GM21723 (cell line): ENCODE measurements around the gene MTSS2.

ENCODE experiments used
- ATAC-seq: cut with Tn5 transposase; IDR thresholded peaks from one replicate; pipeline ENCODE4 v1.9.1; 2021; ENCODE audit warnings: mild to moderate bottlenecking, moderate library complexity; ENCODE audit not compliant: unreplicated experiment

MTSS2 gene

DNA sequence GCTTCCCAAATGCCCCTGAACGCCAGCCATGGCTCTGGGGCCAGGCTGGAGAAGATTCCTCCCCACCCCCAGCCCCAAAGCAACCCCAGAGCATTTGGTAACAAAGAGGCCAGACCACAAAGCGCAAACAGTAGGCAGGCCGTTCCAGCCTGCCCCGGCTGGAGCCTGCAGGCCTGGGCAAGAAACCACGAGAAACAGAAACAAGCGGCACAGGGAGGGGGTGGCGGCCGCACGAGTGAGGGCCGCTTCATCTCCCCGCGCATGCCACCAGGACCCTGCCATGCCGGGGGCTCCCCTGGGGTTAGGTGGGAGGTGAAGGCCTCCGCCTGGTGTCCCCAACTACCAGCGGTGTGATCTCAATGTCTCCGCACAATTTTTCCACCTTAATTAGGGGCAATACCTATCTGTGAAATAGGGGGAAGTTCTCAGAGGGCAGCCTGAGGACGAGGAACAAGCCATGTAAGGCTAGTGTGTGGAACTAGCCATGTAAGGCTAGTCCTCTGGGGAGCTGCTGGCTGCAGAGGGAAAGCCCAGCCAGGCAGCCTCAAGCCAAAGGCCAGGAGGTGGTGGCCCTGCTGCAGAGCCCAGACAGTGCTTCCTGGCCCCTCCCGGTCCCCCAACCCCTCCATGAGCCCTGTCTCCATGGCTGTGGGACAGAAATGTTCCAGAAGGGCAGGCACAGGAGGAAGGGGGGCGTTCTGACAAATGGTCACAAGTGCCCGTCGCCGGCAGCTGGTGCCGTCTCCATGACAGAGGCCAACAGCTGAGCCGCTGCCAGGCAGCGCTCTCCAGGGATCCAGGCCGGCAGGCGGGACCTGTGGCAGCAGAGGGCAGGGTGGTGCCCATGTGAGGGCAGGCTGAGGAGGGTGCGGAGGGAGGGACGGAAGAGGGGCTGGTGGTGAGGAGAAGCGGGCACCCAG lies 14.5 kb upstream of the MTSS2 start:
- ATAC-seq, result no peak

GRCh38 chr16:70699696-70700095 lies 13.8 kb upstream of the MTSS2 start:
- no peak for ATAC-seq

DNA sequence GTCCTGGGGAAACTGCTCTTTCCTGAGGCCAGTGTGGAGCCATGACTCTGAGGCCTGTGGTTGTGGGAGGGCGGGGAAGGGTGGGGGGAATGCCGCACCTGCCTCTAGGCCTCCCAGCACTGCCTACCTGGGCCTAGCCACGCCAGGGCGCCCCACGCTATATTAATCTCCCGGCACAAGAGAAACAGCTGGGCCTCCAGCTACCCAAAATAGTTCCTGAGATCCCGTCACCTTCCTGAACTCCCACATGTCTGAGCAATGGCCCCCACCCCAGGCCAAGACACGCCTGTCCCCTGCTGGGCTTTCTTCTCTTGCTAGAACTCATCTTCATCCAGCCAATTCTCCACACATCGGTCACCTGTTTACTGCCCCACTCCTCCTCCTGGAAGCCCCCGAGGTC lies 13.0 kb upstream of the MTSS2 start:
- ATAC-seq, result no peak

DNA sequence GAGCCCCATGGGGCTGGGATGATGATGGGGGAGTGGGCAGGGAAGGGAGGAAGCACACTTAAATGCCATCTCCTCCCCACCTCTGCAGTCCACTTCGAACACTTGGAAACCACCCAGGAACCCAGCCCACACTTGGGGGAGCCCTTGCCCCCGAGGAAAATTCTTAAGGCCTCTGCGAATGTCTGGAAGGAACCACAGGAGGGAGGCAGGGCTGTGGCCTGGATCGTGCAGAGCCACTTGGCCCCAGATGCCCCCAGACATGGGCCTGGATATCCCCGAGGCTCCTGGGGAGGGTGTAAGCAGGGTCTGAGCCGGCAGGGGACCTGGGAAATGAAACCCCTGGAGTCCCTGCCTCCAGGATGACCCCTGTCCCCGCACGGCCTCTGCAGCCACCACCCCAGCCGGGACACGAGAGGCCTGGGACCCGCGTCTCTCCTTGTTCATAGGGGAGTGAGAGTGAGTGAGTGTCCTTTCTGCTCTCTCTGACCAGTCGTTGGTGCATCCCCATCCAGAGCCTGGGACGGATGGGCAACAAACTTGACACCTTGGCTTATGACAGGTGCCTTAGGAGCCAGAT lies 11.8 kb upstream of the MTSS2 start:
- no peak for ATAC-seq

- no peak for ATAC-seq
Measured at GRCh38 chr16:70696952-70697593, 11.2 kb upstream of the MTSS2 start.

DNA sequence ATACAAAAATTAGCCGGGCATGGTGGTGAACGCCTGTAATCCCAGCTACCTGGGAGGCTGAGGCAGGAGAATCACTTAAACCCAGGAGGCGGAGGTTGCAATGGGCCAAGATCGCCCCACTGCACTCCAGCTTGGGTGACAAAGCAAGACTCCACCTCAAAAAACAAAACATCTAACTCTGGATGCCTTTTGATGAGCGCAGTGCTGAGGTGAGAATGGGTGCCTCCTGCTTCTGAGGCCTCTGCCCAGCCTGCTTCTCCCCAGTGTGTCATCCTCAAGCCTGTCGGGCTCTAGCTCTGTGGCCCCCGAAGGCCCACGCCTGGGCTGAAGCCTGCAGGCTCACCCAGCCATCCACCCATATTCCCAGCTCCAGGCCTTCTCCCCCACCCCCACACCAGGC lies 10.5 kb upstream of the MTSS2 start:
- ATAC-seq, result no peak

DNA sequence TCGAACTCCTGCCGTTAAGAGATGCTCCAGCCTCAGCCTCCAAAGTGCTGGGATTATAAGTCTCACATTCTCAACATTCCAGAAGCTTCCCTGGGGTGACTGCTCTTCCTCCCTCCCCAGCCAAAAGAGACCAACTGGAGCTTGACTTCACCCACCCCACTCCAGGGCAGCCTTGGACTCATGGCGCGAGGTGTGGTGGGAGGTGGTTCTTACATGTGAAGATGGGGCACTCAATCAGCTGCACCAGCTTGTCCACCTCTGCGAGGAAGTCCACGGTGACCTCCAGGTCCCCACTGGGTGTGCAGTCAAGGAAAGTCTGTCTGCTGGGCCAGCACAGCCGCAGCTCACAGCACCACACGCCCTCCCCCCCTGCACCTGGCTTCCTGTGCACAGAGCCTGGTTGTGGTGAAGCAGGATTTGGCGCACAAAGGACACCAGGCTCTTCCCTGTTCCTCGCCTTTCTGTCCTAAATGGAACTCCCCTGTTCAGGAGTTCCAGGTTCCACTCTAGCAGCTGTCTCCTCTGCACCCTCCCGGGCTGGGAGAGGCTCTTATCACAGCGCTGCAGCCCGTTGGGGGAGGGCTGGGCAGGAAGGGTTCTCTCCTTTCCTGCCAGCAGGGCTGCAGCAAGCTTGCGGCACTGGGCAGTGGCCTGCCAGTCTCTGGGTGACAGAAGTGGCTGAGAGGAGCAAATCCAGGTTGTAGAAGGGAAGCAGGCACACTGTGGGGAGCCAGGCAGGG lies 9.6 kb upstream of the MTSS2 start:
- no peak for ATAC-seq

- no peak for ATAC-seq
Measured at GRCh38 chr16:70694868-70695218, 9.0 kb upstream of the MTSS2 start.

GRCh38 chr16:70694088-70694867 lies 8.4 kb upstream of the MTSS2 start:
- ATAC-seq, result no peak

DNA sequence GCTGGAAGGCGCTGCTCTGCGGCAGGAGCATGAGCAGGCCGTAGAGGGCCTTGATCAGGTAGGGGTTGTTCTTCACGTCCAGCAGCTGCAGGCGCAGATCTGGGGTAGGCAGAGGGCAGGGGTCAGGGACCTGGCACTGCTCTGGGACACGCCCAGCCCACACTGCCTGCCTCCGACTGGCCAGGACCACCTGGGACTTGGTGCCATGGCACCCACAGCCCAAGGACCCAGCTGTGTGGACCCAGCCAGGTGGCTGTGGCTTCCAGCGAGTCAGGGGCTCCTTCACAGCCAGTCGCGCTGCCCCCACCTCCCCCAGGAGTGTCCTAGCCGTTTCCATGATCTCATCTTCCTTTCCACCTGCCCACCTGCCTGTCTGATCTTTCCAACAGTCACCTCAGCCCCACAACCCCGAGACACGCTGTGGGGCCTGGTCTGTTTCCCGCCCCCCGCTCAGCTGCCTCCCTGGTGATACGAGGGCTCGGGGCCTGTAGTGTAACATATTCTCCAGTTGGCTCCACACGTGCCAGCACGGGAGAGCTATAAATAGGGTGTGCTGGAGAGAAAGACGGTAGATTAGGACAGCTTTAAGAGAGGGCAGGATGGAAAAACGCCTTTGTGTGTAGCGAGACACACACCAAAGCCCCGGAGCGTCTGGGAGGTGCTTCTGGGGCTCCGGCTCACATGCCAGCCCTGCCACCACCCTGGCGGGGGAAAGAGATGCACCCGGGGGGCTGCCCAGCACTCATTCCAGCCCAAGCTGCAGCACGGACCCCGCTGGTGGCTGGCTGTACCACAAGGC lies 7.2 kb upstream of the MTSS2 start:
- no peak for ATAC-seq

DNA sequence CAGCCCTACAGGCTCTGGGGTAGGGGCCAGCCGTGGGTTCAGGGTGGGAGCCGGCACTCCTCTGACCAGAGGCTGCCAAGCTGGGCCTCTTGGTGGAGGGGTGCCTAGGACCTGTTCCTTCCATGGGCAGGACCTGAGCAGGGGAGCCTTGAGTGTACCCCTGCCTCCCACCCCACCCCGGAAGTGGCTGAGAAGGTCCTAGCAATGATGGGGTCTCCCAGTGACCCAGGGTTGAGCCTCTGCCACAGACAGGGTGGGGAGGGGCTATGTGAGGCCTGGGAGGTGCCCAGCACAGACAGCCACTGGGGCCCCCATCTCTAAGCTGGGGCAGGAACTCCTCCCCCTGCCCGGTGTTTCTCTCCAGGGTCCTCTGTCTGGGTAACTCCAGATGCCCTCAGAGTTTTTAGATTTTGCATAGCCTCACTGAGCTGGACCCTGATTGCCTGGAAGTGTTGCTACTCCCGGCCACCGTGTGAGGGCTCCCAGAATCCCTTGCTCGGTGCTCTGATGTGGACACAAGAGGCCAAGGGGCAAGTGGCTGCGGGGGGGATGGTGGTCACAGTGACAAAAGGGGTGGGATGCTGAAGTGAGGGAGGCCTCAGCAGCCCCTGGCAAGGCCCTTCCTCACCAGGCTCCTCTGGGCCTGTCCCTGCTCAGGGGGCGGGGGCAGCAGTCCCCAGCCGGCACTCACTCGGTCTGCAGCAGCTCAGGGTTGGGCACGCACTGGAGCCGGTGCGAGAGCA lies 6.4 kb upstream of the MTSS2 start:
- ATAC-seq, result no peak

DNA sequence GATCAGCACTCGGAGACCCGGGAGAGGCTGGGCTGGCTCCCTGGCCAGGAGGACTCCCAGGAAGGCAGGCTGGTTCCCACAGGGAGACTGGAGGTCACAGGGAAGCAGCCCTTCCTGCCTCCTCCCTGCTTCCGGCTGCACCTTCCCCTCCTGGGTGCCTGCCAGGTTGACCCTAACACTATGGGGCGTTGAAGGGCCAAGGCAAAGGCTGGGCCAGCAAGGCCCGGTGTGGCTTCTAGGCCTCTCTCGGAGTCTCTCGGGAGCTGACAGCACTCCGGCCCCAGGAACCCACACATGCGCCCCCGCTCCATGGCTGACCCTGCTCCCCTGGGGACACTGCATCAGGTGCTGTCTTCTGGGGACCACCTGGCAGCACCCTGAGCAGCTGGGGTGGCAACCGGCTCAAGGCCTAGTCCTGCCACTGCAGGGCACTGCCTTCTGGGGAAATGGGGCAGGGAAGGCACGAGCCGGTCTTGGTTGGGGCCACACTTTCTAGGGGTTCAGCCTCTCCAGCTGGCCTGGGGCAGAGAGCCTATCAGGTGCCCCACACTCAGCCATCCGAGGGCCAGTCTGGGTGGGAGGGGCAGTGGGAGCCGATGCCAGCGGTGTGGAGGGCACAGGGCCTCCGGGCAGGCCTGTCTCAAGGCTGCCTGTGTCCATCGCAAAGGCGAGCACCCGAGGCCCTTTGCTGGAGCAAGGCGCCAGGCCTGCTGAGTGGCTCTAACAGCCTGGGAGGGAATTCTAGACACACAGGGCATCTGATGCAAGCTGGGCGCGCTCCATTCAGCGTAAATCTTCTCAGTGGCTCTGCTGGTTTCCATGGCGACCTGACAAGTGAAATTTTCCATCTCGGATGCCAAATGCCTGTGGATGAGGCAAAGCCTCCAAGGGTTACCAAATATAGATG lies 5.6 kb upstream of the MTSS2 start:
- no peak for ATAC-seq

DNA sequence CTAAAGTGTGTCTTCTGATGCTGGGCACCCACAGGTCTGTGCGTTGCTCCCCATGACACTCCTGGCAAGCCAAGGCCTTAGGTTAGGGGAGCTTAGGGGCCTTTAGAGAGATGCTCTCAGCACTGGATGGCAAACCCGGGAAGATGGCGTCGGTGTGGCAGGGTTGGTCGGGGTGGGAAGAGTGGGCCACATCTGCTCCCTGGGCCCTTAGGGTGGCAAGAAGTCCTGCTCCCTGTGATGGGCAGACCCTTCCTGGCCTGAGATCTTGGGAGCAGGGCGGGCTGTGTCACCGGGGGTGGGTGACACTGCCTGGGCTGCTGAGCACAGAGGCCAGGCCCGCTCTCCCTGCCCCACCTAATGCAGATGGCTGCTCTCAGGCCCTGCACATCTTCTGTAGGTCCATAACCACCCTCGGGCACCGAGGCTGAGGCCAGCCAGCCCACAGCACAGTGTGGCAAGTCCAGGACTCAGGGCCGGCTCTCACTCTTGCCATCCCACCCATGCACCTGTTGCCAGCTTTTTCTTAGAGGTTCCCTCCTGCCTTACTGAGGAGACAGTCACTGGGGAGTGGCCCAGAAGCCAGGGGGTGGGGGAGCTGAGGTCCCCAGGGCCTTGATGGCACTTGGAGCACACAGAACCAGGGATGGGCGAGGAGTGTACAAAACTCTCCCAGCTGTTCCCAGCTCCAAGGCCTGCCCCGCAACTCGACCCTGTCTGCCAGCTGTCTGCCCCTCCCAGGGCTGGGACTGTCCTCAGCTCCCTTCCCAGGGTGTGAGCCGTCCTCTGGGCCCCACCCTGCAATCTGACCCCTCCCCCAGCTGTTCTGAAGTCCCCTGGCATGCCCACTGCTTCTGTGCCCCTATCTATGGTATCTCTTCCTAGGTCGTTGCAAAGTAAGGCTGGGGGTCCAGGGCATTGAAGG lies 4.4 kb upstream of the MTSS2 start:
- no peak for ATAC-seq

DNA sequence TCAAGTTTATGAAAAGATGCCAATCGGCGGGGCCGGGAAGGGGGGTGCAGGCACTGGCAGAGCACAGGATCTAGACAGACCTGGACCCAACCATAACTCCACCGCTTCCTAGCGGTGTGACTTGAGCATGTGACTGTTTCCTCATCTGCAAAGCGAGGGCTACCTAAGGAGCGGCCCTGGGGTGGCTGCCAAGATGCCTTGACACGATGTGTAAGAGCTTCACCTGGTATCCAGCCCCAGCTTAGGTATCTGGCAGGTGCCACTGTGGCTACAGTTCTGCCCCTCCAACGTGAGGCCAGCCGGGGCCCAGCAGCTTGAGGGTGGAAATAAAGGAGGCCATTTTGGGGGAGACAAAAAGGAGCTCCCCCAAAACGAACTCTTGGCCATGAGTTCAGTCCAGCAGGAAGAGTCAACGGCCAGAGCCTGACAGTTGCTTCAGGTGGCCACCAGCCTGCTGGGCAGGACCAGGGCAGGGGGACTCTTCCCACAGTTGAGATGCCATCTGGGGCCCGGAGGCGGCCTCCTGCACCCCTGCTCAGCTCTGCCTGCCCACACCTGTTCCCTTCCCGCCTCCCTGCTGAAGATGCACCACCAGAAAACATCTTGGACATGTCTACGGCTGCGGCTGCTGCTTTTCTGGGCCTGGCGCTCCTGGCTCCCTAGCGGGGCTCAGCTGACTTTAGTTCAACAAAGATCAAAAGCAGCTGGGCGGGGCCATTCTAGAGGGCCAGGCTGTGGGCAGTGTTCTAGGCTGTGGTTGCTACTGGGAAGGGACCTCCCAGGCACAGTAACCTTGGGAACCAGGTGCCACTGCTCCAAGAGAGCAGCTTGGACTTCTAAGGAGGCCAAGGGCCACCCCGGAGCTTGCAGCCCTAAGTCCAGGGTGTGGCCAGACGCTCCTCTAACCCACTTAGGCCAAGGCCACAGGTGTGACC lies 3.4 kb upstream of the MTSS2 start:
- ATAC-seq, result no peak

GRCh38 chr16:70688246-70688742 lies 2.4 kb upstream of the MTSS2 start:
- no peak for ATAC-seq
